K562 (cell line): ENCODE results near the gene MOB3B. TPM values are rescaled to one million over a fixed set of nuclear protein-coding genes. Genes with fewer than 3 reads are reported as not detected.

Experiments used
- ATAC-seq: fragments of 200-7000 bp; cut with Tn5 transposase; 3 replicates; pipeline ENCODE4 v1.9.1; 2020; ENCODE audit warnings: moderate library complexity
- BruUV-seq: library from RNA; stranded (reverse); fragments of 400-500 nt; replicated peaks from 2 replicates; lab custom pipeline; 2021; lab: Mats Ljungman, UMichigan
- CTCF ChIA-PET: fragments of 300-600 bp; formaldehyde crosslinking; extraction: SDS; loops from one replicate; lab custom pipeline; 2021; ENCODE audit warnings: low intra/inter-chr PET ratio; lab: Yijun Ruan, JAX
- POLR2A ChIA-PET: fragments of 300-600, 350-650 bp; sonication (Branson Sonifier 250); formaldehyde crosslinking; extraction: SDS; loops from one replicate; lab custom pipeline; 2021; ENCODE audit warnings: antibody characterized with exemption, inconsistent platforms; lab: Yijun Ruan, JAX
- DNase-seq, 4 experiments: peaks; one replicate each; pipeline versions ENCODE4 v3.0.0 to v3.0.0-alpha.2; 2011 to 2018; ENCODE audit warnings: low spot score in 3 of 4, mixed read lengths in 3 of 4; ENCODE audit errors: extremely low read depth in 1 of 4
- FAIRE-seq: peaks from 2 replicates; lab custom pipeline; 2011; peaks lifted over from hg19 to GRCh38; lab: Jason Lieb, UNC
- H2AFZ ChIP-seq: 2 replicates; pipeline ENCODE4 v1.6.0; 2011; ENCODE audit warnings: low read depth, low read length, control low read depth, inconsistent platforms
- H3K27ac ChIP-seq: fragments of 200-600 bp; 3 replicates; pipeline ENCODE4 v1.8.0; 2011; ENCODE audit warnings: low read depth, mild to moderate bottlenecking, control low read depth, inconsistent platforms, low read length, moderate library complexity, mixed read lengths; ENCODE audit errors: extremely low read depth
- H3K27me3 ChIP-seq, 2 experiments: fragments of 300-600 bp in 1 of 2; 2 replicates in 1 of 2; 3 replicates in 1 of 2; pipeline versions ENCODE4 v1.6.0 to v1.8.0; 2011; ENCODE audit warnings: inconsistent platforms in 2 of 2, low read length in 2 of 2, mild to moderate bottlenecking in 1 of 2, mixed read lengths in 1 of 2, moderate library complexity in 1 of 2; ENCODE audit not compliant: control insufficient read depth in 2 of 2, insufficient read depth in 2 of 2
- H3K36me3 ChIP-seq: fragments of 300-600 bp; 3 replicates; pipeline ENCODE4 v1.8.0; 2011; ENCODE audit warnings: mild to moderate bottlenecking, low read length, inconsistent platforms; ENCODE audit not compliant: control insufficient read depth, insufficient read depth
- H3K4me1 ChIP-seq, 2 experiments: fragments of 200-600 bp in 1 of 2; replicated peaks in 1 of 2; 2 replicates in 1 of 2; 3 replicates in 1 of 2; pipeline versions ENCODE4 v1.5.1 to v1.8.0; 2011; ENCODE audit warnings: inconsistent platforms in 2 of 2, low read length in 2 of 2, mild to moderate bottlenecking in 1 of 2, mixed read lengths in 1 of 2, moderate library complexity in 1 of 2; ENCODE audit not compliant: control insufficient read depth in 2 of 2, insufficient read depth in 2 of 2
- H3K4me2 ChIP-seq: 2 replicates; pipeline ENCODE4 v1.6.1; 2011; ENCODE audit warnings: low read length, control low read depth, inconsistent platforms, mixed read lengths; ENCODE audit not compliant: insufficient read depth
- H3K4me3 ChIP-seq: fragments of 200-600 bp; sonication (generic), shearing (Covaris generic); 2 replicates; pipeline ENCODE4 v1.5.1; 2016; ENCODE audit warnings: control low read depth, inconsistent platforms
- H3K79me2 ChIP-seq: fragments of 200-600 bp; 3 replicates; pipeline ENCODE4 v1.8.0; 2011; ENCODE audit warnings: low read length, inconsistent platforms; ENCODE audit not compliant: control insufficient read depth, insufficient read depth
- H3K9ac ChIP-seq, 2 experiments: 2 replicates each; pipeline versions ENCODE4 v1.6.0 to v1.6.1; 2011; ENCODE audit warnings: low read depth in 2 of 2, low read length in 2 of 2, control low read depth in 1 of 2, inconsistent platforms in 1 of 2, mild to moderate bottlenecking in 1 of 2, mixed read lengths in 1 of 2; ENCODE audit not compliant: insufficient read depth in 1 of 2
- H3K9me1 ChIP-seq: one replicate; pipeline ENCODE4 v1.6.0; 2011; ENCODE audit warnings: inconsistent platforms, mild to moderate bottlenecking, low read length, moderate library complexity; ENCODE audit not compliant: control insufficient read depth, insufficient read depth
- H3K9me3 ChIP-seq: replicated peaks from 2 replicates; pipeline ENCODE4 v1.5.1; 2011; ENCODE audit warnings: low read depth, low read length, inconsistent platforms; ENCODE audit not compliant: control insufficient read depth, insufficient read depth
- H4K20me1 ChIP-seq: replicated peaks from 2 replicates; pipeline ENCODE4 v1.6.1; 2011; ENCODE audit warnings: low read length, inconsistent platforms, mixed read lengths; ENCODE audit not compliant: control insufficient read depth, insufficient read depth
- ARID2 ChIP-seq: fragments of 450-650 bp; IDR thresholded peaks from 2 replicates; pipeline ENCODE4 v1.6.1; 2017; ENCODE audit warnings: antibody characterized with exemption, mild to moderate bottlenecking
- BACH1 ChIP-seq: fragments of 200-800 bp; sonication (Bioruptor generic); IDR thresholded peaks from 2 replicates; pipeline ENCODE4 v1.6.1; 2016; ENCODE audit warnings: missing genetic modification characterization, missing compliant biosample characterization
- EZH2 ChIP-seq: IDR thresholded peaks from 2 replicates; pipeline ENCODE4 v1.6.1; 2012; ENCODE audit warnings: low read depth, mild to moderate bottlenecking, inconsistent platforms, low read length, borderline replicate concordance
- MBD2 ChIP-seq: sonication (generic); IDR thresholded peaks from 2 replicates; pipeline ENCODE4 v1.6.1; 2016; ENCODE audit warnings: low read depth, borderline replicate concordance
- POLR2G ChIP-seq: fragments of 200-400 bp; formaldehyde crosslinking; IDR thresholded peaks from 2 replicates; pipeline ENCODE4 v1.6.1; 2017; ENCODE audit warnings: low read depth, mild to moderate bottlenecking, antibody characterized with exemption, low read length, moderate library complexity
- POLR2H ChIP-seq: IDR thresholded peaks from 2 replicates; pipeline ENCODE4 v1.6.1; 2016; ENCODE audit warnings: missing genetic modification characterization, low read depth, mild to moderate bottlenecking, control low read depth, missing compliant biosample characterization, moderate library complexity
- SMARCC2 ChIP-seq: fragments of 450-650 bp; IDR thresholded peaks from 2 replicates; pipeline ENCODE4 v1.6.1; 2017; ENCODE audit warnings: antibody characterized with exemption, moderate library complexity, mild to moderate bottlenecking, low read depth
- SNAPC5 ChIP-seq: fragments of 250-450 bp; sonication (Bioruptor Pico); IDR thresholded peaks from 2 replicates; pipeline ENCODE4 v1.8.0; 2021; ENCODE audit warnings: moderate library complexity, mild to moderate bottlenecking, inconsistent platforms
- THRAP3 ChIP-seq: fragments of 450-650 bp; IDR thresholded peaks from 2 replicates; pipeline ENCODE4 v1.6.1; 2016; ENCODE audit warnings: mild to moderate bottlenecking, inconsistent platforms, borderline replicate concordance
- ZFP30 ChIP-seq: fragments of 250-450 bp; sonication (Bioruptor Pico); IDR thresholded peaks from 2 replicates; pipeline ENCODE4 v1.8.0; 2022; ENCODE audit warnings: moderate library complexity, mild to moderate bottlenecking, inconsistent platforms, borderline replicate concordance
- ZNF445 ChIP-seq: fragments of 250-450 bp; sonication (Bioruptor Pico); IDR thresholded peaks from 2 replicates; pipeline ENCODE4 v1.4.0; 2020; ENCODE audit warnings: low read depth, mild to moderate bottlenecking, moderate library complexity
- ZNF766 ChIP-seq: fragments of 200-800 bp; sonication (Bioruptor generic); conservative IDR thresholded peaks from 2 replicates; pipeline ENCODE4 v1.6.1; 2016; ENCODE audit warnings: missing genetic modification characterization, missing compliant biosample characterization
- WGBS: fragments of 100-300 bp; shearing (Covaris generic); methylation state at CpG from one replicate; pipeline ENCODE4 v1.1.6; 2016; ENCODE audit warnings: low coverage, mixed read lengths; ENCODE audit not compliant: insufficient coverage; ENCODE audit errors: missing lambda C conversion rate; 5-methylcytosine and 5-hydroxymethylcytosine counted together
- in situ Hi-C: fragments of 300-500 bp; cut with MboI; formaldehyde crosslinking; loops from 4 replicates; pipeline ENCODE4 v1.15.0; 2018; ENCODE audit warnings: inconsistent platforms, mixed read lengths
- intact Hi-C: fragments of 100-400 bp; cut with micrococcal nuclease; formaldehyde crosslinking; loops from 2 replicates; pipeline ENCODE4 v1.14.2; 2022
- polyA plus RNA-seq, 8 experiments: library from polyadenylated mRNA; depleted of rRNA in 4 of 8; stranded (reverse) in 5 of 8; unstranded in 3 of 8; fragments of >200 nt; fragmentation: Nextera tagmentation in 2 of 8; fragmentation: Illumina TruSeq in 1 of 8; extraction: Ambion mirVana in 2 of 8; extraction: Trizol in 1 of 8; gene quantifications; 2 replicates each; pipeline versions ENCODE4 v1.2.1 to v1.2.3, GENCODE V29; 2011 to 2014; ENCODE audit warnings: inconsistent platforms in 1 of 8, missing spikeins in 1 of 8
- total RNA-seq, 7 experiments: library from RNA; depleted of rRNA in 6 of 7; stranded (reverse); fragments of >200 nt in 6 of 7; fragmentation: Illumina TruSeq in 2 of 7; extraction: Trizol in 2 of 7; gene quantifications; 2 replicates each; pipeline versions ENCODE4 v1.2.1 to v1.2.3, GENCODE V29; 2011 to 2021; ENCODE audit warnings: low replicate concordance in 1 of 7
- TF ChIP-seq, protein P1 (sequence below): fragments of 450-650 bp; IDR thresholded peaks from 2 replicates; pipeline ENCODE4 v1.6.1; 2016; ENCODE audit warnings: borderline replicate concordance

The MOB3B gene
- total and polyA plus RNA-seq, 9 of the 15 experiments (the other 6 are each of a cell fraction or from before 2014, with no cell fraction given): 3.6 to 12.8 (median 7.2) TPM

DNA sequence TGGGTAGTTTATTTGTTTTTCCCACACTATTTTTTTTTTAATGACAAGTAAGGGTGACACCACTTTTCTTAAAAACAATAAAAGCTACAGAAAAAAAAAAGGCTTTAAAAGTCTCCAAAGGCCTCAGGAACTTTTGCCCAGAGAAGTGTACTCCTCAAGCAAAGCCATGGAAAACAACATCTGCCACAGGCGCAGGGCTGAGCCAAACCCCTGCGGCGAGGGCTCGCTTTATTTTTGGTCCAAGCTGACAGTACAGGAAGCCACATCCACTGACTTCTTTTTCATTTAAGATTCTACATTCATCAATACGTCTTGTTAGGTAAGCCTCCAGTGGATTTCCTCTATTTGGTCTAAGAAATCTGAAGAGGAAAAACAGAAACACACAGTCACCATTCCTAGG is 57.4 kb downstream of the MOB3B start:
- ATAC-seq (no peak), DNase-seq (no peak), FAIRE-seq (no peak)
- WGBS: no CpG with 5 or more reads among the region's 5 CpGs
- Histone ChIP-seq H3K27ac (no peak overlapping the region), H3K36me3 (peaks cover 11% of the 10 kb centered on the region; the same call in 1 of the 3 replicates), H3K9me1 (no peaks in the 10 kb centered on the region), H2AFZ (no peak overlapping the region), H3K9me3 (no peaks in the 10 kb centered on the region), H3K4me2 (no peak overlapping the region), H4K20me1 (no peaks in the 10 kb centered on the region), H3K27me3 (no peaks in the 10 kb centered on the region), H3K4me3 (no peak overlapping the region), H3K4me1 (peaks cover 9 to 30% of the 10 kb centered on the region in 2 experiments; a peak in 3 of 5 replicates), H3K79me2 (peaks cover 68% of the 10 kb centered on the region), H3K9ac (no peak overlapping the region)
- intact Hi-C loops: no loop called here
- no peak for TF ChIP-seq ZFP30 (CRISPR knock-in tag)
- no peak for TF ChIP-seq SMARCC2
- in situ Hi-C loops: no loop called here
- no TSS peak for BruUV-seq
- CTCF ChIA-PET: no interaction called here
- POLR2A ChIA-PET: interaction anchor here (0.7 kb wide), 1 partner anchor 14 kb away, joined by 5 read pairs; no protein-coding TSS in a partner anchor

GRCh38 chr9:27471789-27472188 is 57.8 kb downstream of the MOB3B start:
- Histone ChIP-seq H3K4me3 (no peak overlapping the region), H3K9ac (no peak overlapping the region), H3K36me3 (peaks cover 11% of the 10 kb centered on the region; the same call in 1 of the 3 replicates), H3K9me3 (no peaks in the 10 kb centered on the region; the same call in 1 of the 2 replicates), H2AFZ (no peak overlapping the region), H3K27me3 (no peaks in the 10 kb centered on the region), H3K4me2 (no peak overlapping the region; the same call in 1 of the 2 replicates), H4K20me1 (no peaks in the 10 kb centered on the region), H3K27ac (no peak overlapping the region), H3K79me2 (peaks cover 66% of the 10 kb centered on the region), H3K4me1 (peaks cover 9 to 30% of the 10 kb centered on the region in 2 experiments; a peak in 3 of 5 replicates), H3K9me1 (no peaks in the 10 kb centered on the region)
- intact Hi-C loops: no loop called here
- ChIA-PET POLR2A (no interaction called here), CTCF (no interaction called here)
- DNase-seq: no peak
- in situ Hi-C loops: no loop called here
- no peak for ATAC-seq
- no peak for FAIRE-seq
- WGBS: 63% methylated on average over 1 of the region's 3 CpGs
- BruUV-seq: no TSS peak
- no peak for TF ChIP-seq BACH1 (tag)
- TF ChIP-seq MBD2: no peak
- no peak for TF ChIP-seq ZNF445
- TF ChIP-seq ARID2: no peak
- TF ChIP-seq ZNF766: no peak
- no peak for TF ChIP-seq POLR2G
- no peak for TF ChIP-seq THRAP3
- no peak for TF ChIP-seq EZH2
- TF ChIP-seq POLR2H: no peak
- TF ChIP-seq, protein P1, sequence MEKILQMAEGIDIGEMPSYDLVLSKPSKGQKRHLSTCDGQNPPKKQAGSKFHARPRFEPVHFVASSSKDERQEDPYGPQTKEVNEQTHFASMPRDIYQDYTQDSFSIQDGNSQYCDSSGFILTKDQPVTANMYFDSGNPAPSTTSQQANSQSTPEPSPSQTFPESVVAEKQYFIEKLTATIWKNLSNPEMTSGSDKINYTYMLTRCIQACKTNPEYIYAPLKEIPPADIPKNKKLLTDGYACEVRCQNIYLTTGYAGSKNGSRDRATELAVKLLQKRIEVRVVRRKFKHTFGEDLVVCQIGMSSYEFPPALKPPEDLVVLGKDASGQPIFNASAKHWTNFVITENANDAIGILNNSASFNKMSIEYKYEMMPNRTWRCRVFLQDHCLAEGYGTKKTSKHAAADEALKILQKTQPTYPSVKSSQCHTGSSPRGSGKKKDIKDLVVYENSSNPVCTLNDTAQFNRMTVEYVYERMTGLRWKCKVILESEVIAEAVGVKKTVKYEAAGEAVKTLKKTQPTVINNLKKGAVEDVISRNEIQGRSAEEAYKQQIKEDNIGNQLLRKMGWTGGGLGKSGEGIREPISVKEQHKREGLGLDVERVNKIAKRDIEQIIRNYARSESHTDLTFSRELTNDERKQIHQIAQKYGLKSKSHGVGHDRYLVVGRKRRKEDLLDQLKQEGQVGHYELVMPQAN: no peak
- TF ChIP-seq SNAPC5: no peak
